HG02840 (cell line): ENCODE data around the gene HHIP.
A peak's percentile ranks its signal among the peaks of the same experiment; 100 is the strongest.

ENCODE experiments used
- ATAC-seq: cut with Tn5 transposase; IDR thresholded peaks from one replicate; pipeline ENCODE4 v1.9.1; 2021; ENCODE audit warnings: mild to moderate bottlenecking, moderate library complexity, moderate number of reproducible peaks; ENCODE audit not compliant: unreplicated experiment, low FRiP score

The HHIP gene

GRCh38 chr4:144645631-144646522, at the start of gene HHIP:
TSS of gene HHIP (plus strand) at chr4:144646156. CDS start at chr4:144646676, 520 bp downstream.
- ATAC-seq: no peak

- ATAC-seq: no peak
Observed at GRCh38 chr4:144597171-144597570, 48.8 kb upstream of the HHIP start.

- ATAC-seq: no peak
Observed at GRCh38 chr4:144599621-144600020, 46.3 kb upstream of the HHIP start.

GRCh38 chr4:144611850-144612249, 34.1 kb upstream of the HHIP start:
- ATAC-seq: no peak

- ATAC-seq: no peak
Observed at GRCh38 chr4:144614850-144615585, 30.9 kb upstream of the HHIP start.

GRCh38 chr4:144621681-144622080, 24.3 kb upstream of the HHIP start:
- no peak for ATAC-seq

- no peak for ATAC-seq
Observed at GRCh38 chr4:144627663-144628076, 18.3 kb upstream of the HHIP start.

- ATAC-seq: no peak
Observed at GRCh38 chr4:144633215-144633614, 12.7 kb upstream of the HHIP start.

GRCh38 chr4:144634978-144635747, 10.8 kb upstream of the HHIP start:
- peak; percentile 100 for ATAC-seq

GRCh38 chr4:144644368-144645101, 1.4 kb upstream of the HHIP start:
- ATAC-seq: no peak

GRCh38 chr4:144645102-144645630, 790 bp upstream of the HHIP start:
- no peak for ATAC-seq

GRCh38 chr4:144646523-144647094, 653 bp downstream of the HHIP start:
- no peak for ATAC-seq

GRCh38 chr4:144647095-144647561, 1.2 kb downstream of the HHIP start:
- ATAC-seq: no peak

- ATAC-seq: no peak
Observed at GRCh38 chr4:144647590-144647989, 1.6 kb downstream of the HHIP start.

- no peak for ATAC-seq
Observed at GRCh38 chr4:144648042-144648441, 2.1 kb downstream of the HHIP start.

- no peak for ATAC-seq
Observed at GRCh38 chr4:144649646-144650045, 3.7 kb downstream of the HHIP start.

GRCh38 chr4:144650311-144651005, 4.5 kb downstream of the HHIP start:
- ATAC-seq: no peak

- ATAC-seq: no peak
Observed at GRCh38 chr4:144653781-144654545, 8.0 kb downstream of the HHIP start.
